Brain pericyte (primary cell): Measurements from ENCODE around the gene WWP2.

Experiments used
- DNase-seq: peaks from one replicate; pipeline ENCODE4 v3.0.0-alpha.2; 2012; ENCODE audit warnings: low read depth, low spot score

The WWP2 gene

GRCh38 chr16:69858191-69859104 is 96.3 kb downstream of the WWP2 start:
- no peak for DNase-seq

GRCh38 chr16:69859105-69859989 is 97.2 kb downstream of the WWP2 start:
- no peak for DNase-seq

DNA sequence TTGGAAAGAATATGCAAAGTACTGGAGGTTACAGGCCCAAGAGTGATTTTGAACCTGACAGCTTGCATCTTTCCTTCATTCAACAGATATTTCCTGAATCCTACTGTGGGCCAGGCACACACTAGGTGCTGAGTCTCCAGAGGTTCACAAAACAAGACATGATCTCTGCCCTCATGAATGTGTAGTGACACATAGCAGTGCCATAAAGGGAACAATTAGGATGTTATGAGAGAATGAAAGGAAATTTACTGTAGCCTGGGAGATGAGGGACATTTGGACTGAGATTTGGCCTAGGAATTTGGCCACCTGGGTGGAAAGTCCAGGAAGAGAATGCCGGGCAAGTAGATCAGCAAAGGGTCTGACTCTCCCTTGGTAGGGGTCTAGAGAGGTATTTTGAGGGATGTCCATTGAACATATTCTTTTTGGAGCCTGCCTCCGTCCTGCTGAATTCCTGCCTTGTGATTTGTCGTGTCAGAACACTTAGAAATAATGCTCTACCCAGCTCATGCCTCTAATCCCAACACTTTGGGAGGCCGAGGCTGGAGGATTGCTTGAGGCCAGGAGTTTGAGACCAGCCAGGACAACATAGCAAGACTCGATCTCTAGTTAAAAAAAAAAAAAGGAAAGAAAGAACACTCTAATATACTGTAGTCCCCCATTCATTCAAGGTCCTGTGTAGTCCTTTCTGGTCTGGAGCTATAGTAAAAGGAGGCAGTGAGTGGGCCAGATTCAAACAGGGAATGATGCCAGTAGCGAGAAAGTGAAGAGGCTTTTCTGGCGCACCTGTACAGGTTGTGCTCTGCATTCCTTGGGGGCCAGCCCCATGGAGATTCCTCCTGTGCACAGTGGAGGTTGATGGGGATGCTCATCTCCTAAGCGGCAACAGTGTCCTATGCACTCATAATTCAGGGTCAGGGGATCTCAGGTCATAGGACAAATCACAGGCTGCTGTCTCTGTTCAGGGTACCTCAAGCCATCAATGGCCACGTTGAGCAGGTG is 98.4 kb downstream of the WWP2 start:
- DNase-seq, result no peak

- DNase-seq, result no peak
These were observed 99.3 kb downstream of the WWP2 start for GRCh38 chr16:69861292-69862030.

DNA sequence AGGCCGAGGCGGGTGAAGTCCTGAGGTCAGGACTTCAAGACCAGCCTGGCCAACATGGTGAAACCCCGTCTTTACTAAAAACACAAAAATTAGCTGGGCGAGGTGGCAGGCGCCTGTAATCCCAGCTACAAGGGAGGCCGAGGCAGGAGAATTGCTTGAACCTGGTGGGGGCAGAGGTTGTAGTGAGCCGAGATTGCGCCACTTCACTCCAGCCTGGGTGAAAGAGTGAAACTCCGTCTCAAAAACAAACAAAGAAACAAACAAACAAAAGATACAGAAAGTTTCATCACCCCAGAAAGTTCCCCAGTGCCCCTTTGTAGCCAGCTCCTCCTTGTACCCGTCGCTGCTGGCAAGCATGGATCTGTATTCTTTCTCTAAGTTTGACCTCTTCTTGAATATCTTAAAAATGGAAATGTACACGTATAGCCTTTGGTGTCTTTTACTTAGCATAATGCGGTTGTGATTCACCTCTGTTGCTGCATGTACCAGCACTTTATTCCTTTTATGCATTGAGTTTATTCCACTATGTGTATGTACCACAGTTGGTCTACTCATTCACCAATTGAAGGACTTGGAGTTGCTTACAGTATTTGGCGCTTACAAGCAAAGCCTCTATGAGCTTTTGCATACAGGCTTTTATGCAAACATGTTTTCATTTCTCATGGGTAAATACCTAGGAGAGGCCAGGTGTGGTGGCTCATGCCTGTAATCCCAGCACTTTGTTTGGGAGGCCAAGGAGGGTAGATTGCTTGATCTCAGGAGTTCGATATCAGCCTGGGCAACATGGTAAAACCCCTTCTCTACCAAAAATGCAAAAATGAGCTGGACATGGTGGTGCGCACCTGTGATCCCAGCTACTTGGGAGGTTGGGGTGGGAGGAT is 101.5 kb downstream of the WWP2 start:
- DNase-seq, result no peak

GRCh38 chr16:69865701-69866100 is 103.6 kb downstream of the WWP2 start:
- DNase-seq, result no peak

- DNase-seq, result no peak
These were observed 105.8 kb downstream of the WWP2 start for GRCh38 chr16:69867784-69868560.

DNA sequence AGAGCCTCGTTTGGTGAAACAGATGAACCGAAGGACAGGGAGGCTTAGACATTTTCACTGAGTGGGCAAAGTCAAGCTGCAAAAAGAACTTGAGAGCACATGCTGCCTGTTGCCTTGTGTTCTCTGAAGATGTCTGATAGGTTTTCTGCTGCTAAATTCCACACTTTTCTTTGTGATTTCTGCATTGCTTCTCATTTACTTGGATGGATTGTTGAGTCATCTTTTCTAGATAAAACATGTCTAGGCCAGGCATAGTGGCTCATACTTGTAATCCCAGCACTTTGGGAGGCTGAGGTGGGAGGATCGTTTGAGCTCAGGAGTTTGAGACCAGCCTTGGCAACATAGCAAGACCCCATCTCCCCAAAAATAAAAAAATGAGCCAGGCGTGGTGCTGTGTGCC is 108.6 kb downstream of the WWP2 start:
- DNase-seq, result no peak

GRCh38 chr16:69871708-69872107 is 109.6 kb downstream of the WWP2 start:
- DNase-seq, result no peak

DNA sequence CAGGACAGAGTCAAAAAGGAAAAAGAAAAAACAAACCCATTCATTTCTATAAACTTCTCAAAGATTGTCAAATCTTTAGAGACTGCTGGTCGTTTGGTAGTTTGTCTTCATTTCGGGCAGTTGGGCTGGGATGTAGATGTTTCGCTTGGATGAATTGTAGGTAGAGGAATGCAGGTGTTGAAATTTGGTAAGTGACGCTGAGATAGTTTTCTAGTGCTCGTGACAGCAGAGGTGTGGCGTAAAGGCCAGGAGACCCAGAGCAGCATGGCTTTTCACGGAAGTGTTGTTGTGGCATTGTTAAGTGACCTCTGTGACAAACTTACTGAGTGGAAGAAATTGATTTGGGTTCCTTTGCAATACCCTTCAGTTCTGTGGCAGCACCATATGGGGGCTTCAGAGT is 110.8 kb downstream of the WWP2 start:
- no peak for DNase-seq

GRCh38 chr16:69873783-69874182 is 111.7 kb downstream of the WWP2 start:
- no peak for DNase-seq

DNA sequence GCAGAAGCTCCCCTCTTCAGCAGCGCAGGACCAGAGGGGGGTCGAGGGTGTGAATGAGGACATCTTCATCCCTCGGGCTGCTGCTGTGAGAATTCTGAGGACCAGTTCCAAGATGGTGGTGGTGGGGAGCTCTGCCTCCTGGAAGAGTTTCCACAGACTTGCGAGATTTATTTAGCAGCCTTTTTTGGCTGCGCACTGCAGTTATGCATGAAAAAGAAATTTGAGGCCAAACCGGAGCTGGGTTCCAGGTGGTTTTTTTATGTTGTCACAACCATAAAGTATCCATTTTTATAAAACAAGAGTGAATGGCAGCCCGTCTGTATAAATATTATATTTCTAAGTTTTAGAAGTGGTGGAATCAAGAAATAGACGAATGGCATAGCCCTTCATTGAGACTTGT is 112.1 kb downstream of the WWP2 start:
- no peak for DNase-seq

GRCh38 chr16:69880640-69881133 is 118.6 kb downstream of the WWP2 start:
- no peak for DNase-seq

DNA sequence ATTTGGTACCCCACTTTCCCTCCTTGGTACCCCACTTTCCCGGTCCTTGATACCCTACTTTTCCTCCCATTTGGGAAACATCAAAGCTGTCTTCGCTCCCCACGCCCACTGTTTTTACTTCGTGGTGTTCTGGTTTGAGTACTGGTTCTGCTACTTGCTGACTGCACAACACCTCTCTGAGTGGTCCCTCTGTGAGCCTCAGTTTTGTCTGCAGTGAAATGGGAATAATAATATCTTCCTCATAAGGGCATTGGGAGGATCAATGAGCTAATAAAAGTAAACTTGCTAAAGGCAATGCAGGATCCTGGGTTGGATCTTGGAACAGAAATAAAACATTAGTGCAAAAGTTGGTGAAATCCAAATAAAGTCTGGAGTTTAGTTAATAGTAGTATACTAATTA is 119.0 kb downstream of the WWP2 start:
- DNase-seq, result no peak

GRCh38 chr16:69883744-69884143 is 121.6 kb downstream of the WWP2 start:
- no peak for DNase-seq

GRCh38 chr16:69885722-69886121 is 123.6 kb downstream of the WWP2 start:
- no peak for DNase-seq

GRCh38 chr16:69886726-69887125 is 124.6 kb downstream of the WWP2 start:
- no peak for DNase-seq

- no peak for DNase-seq
These were observed 126.0 kb downstream of the WWP2 start for GRCh38 chr16:69888005-69888590.
